Measurements from ENCODE around the gene RHOJ.

The RHOJ gene

DNA sequence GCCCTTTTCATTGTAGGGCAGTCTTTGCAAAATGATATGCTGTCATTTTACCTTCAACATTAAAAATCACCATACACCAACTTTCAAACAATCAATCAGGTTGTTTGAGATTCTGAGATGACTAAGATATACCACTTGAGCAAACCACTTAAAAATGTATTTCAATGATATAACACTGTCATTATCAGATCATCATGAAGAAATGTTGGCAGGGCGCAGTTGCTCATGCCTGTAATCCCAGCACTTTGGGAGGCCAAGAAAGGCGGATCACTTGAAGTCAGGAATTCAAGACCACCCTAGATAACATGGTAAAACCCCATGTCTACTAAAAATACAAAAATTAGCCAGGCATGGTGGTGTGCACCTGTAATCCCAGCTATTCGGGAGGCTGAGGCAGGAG is 13.0 kb upstream of the RHOJ start:
- H3K27ac ChIP-seq, result no peak overlapping the region
- TF ChIP-seq ZFX (IDR thresholded peaks at IDR 0.05), result no peak
- TF ChIP-seq, protein P1, sequence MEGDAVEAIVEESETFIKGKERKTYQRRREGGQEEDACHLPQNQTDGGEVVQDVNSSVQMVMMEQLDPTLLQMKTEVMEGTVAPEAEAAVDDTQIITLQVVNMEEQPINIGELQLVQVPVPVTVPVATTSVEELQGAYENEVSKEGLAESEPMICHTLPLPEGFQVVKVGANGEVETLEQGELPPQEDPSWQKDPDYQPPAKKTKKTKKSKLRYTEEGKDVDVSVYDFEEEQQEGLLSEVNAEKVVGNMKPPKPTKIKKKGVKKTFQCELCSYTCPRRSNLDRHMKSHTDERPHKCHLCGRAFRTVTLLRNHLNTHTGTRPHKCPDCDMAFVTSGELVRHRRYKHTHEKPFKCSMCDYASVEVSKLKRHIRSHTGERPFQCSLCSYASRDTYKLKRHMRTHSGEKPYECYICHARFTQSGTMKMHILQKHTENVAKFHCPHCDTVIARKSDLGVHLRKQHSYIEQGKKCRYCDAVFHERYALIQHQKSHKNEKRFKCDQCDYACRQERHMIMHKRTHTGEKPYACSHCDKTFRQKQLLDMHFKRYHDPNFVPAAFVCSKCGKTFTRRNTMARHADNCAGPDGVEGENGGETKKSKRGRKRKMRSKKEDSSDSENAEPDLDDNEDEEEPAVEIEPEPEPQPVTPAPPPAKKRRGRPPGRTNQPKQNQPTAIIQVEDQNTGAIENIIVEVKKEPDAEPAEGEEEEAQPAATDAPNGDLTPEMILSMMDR (conservative IDR thresholded peaks at IDR 0.05), result no peak

DNA sequence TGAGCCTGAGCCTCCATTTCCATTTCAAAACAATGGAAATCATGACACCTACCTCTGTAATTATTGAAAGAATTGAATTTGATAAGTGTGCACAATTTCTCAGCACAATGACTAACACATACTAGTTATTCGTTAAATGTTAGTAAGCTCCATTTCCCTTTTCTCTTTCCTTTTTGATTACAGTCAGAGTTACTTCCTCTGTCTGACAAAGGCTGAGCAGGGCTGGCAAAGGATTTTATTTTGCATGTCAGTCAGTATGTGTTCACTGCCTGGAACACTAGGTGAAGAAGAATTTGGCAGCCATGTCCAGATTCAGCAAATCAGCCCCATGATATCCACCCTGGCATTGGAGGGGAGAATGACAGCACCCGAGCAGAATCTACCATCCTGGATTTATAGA is 12.2 kb upstream of the RHOJ start:
- TF ChIP-seq ZFX (IDR thresholded peaks at IDR 0.05), result no peak
- TF ChIP-seq, protein P1 (conservative IDR thresholded peaks at IDR 0.05), result no peak

GRCh38 chr14:63193236-63193635 is 11.0 kb upstream of the RHOJ start:
- TF ChIP-seq ZFX (IDR thresholded peaks at IDR 0.05), result no peak
- TF ChIP-seq, protein P1 (conservative IDR thresholded peaks at IDR 0.05), result no peak
- no peak overlapping the region for H3K27ac ChIP-seq

More for the DNA sequence above, 12.2 kb upstream of the RHOJ start:
- H3K27ac ChIP-seq, result no peak overlapping the region

GRCh38 chr14:63200035-63200740 is 4.1 kb upstream of the RHOJ start:
- TF ChIP-seq, protein P1 (conservative IDR thresholded peaks at IDR 0.05), result no peak
- no peak for TF ChIP-seq ZFX (IDR thresholded peaks at IDR 0.05)
- H3K27ac ChIP-seq, result no peak overlapping the region

- TF ChIP-seq, protein P1 (conservative IDR thresholded peaks at IDR 0.05), result no peak
- no peak for TF ChIP-seq ZFX (IDR thresholded peaks at IDR 0.05)
- no peak overlapping the region for H3K27ac ChIP-seq
Measured at GRCh38 chr14:63200767-63201166, 3.5 kb upstream of the RHOJ start.

DNA sequence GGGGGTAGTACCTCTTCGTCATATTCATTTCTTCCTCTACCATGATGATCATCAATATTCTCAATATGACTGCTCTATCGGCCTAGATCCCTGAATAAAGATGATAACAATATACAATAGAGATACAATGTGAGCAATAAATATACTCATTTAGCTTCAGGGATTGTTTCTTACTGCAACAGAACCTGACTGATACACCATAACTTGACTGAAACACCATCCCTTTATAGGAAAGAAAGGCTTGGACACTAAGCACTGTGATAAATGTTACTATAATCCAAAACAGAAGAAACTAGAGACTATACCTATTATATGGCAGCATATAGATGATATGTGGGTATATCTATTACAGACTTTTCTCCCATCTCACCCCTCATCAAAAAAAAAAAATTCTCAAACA is 1.2 kb upstream of the RHOJ start:
- no peak for TF ChIP-seq ZFX (IDR thresholded peaks at IDR 0.05)
- TF ChIP-seq, protein P1 (conservative IDR thresholded peaks at IDR 0.05), result no peak
- no peak overlapping the region for H3K27ac ChIP-seq

GRCh38 chr14:63203618-63204406 is 431 bp upstream of the RHOJ start:
- H3K27ac ChIP-seq, result no peak overlapping the region
- TF ChIP-seq, protein P1 (conservative IDR thresholded peaks at IDR 0.05), result no peak
- TF ChIP-seq ZFX (IDR thresholded peaks at IDR 0.05), result no peak

Measured in C4-2B (cell line).